C4-2B (cell line): ENCODE data around the gene AGBL1.

Experiments used
- H3K27ac ChIP-seq: fragments of 450-650 bp; 2 replicates; pipeline ENCODE4 v1.5.1; 2017
- ZFX ChIP-seq: fragments of 450-650 bp; IDR thresholded peaks from 2 replicates; pipeline ENCODE4 v1.6.1; 2017
- TF ChIP-seq, protein P1 (sequence below): fragments of 450-650 bp; conservative IDR thresholded peaks from 2 replicates; pipeline ENCODE4 v1.5.1; 2017; ENCODE audit warnings: mild to moderate bottlenecking

Gene AGBL1

DNA sequence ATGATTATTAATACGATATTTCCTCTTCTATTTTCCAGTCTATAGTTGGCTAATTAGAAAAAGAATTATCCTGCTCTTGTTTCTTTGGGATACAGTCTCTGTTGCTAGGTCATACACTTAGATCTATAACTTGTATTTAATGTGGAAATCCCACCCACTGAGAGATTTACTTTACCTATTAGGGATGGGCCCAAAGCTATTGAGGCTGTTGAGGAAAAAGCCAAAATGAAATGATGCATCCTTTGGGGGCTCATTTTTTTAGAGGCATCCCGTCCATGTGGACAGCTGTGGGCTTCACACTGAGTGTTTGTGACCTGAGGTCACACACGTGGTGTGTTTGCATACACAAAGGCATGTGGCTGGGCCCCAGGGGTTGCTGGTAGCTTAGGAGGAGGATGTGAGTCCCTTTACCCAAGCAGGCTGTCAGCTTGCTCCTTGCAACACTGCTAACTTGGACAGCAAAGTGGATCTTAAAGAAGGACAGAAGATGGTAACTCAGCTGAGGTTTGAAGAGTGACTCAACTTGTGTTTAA is 477.4 kb downstream of the AGBL1 start:
- TF ChIP-seq ZFX: no peak
- TF ChIP-seq, protein P1, sequence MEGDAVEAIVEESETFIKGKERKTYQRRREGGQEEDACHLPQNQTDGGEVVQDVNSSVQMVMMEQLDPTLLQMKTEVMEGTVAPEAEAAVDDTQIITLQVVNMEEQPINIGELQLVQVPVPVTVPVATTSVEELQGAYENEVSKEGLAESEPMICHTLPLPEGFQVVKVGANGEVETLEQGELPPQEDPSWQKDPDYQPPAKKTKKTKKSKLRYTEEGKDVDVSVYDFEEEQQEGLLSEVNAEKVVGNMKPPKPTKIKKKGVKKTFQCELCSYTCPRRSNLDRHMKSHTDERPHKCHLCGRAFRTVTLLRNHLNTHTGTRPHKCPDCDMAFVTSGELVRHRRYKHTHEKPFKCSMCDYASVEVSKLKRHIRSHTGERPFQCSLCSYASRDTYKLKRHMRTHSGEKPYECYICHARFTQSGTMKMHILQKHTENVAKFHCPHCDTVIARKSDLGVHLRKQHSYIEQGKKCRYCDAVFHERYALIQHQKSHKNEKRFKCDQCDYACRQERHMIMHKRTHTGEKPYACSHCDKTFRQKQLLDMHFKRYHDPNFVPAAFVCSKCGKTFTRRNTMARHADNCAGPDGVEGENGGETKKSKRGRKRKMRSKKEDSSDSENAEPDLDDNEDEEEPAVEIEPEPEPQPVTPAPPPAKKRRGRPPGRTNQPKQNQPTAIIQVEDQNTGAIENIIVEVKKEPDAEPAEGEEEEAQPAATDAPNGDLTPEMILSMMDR: no peak
- H3K27ac ChIP-seq: no peak overlapping the region

DNA sequence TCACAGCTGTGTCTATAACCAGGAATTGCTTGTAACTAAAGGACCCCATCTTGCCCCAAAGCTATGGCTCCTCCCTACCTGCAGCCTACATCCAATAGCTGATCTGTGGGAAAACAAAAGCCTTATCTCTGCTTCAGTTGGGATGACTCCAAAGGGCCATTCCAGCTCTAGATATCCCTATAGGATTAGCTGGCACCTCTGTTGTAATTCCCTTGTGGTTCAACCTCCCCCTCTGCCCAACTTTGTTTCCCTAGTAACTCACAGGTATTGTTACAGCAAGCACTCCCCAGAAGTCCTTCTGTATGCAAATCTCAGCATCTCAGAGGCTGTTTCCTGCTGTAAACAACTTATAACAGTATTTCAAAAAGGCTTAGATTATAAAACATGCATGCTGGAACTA is 478.6 kb downstream of the AGBL1 start:
- H3K27ac ChIP-seq: no peak overlapping the region
- no peak for TF ChIP-seq ZFX
- TF ChIP-seq, protein P1: no peak

DNA sequence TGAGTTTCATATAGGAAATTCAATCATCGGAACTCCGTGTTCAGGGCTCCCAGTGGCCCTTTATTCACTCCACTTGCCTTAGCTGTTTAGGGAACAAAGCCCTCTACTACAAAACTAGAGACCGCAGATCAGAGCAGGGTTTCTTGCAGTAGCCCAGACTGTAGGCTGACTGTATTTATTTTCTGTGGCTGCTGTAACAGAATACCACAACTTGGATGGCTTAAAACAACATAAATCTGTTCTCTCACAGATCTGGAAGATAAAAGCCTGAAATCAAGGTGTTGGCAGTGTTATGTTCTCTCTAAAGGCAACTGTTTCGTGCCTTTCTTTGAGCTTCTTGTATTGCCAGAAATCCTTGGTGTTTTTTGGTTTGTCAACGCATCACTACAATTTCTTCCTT is 479.0 kb downstream of the AGBL1 start:
- no peak overlapping the region for H3K27ac ChIP-seq
- no peak for TF ChIP-seq ZFX
- TF ChIP-seq, protein P1: no peak

DNA sequence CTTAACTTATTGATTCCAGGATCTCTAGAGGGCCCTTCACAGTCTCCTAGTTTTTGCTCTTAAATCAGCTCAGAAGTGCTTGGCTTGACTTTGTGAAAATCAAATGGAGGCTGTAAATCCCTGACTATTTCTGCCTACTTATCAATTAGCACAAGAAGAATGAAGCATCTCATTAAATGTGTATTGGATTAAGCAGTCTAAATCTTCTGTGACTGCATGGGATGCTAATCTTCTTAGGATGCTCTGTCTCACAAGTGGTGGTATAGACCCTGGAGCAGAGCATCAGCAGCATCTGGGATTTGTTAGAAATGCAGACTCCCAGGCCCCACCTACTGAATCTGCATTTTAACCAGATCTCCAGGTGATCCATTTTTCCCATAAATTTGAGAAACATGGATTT is 488.7 kb downstream of the AGBL1 start:
- TF ChIP-seq ZFX: no peak
- TF ChIP-seq, protein P1: no peak
- no peak overlapping the region for H3K27ac ChIP-seq

DNA sequence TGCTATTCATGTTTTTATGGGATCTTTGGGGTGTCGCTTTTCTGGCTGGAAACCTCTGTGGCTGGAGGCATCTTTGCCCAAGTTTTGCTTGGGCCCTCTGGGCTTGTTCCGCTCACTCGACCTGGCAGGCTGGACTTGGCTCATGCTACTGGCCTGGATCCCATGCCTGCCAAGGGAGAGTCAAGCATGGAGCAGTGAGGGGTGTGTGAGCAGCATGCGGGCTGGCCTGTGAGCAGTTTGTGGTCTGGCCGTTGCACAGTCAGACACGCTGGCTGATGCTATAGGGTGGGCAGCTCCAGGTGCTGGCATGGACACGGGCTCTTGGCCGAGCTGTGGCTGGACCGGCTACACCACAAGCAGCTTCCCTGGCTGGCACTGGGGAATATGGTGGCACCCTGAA is 491.1 kb downstream of the AGBL1 start:
- TF ChIP-seq, protein P1: no peak
- TF ChIP-seq ZFX: no peak
- no peak overlapping the region for H3K27ac ChIP-seq

DNA sequence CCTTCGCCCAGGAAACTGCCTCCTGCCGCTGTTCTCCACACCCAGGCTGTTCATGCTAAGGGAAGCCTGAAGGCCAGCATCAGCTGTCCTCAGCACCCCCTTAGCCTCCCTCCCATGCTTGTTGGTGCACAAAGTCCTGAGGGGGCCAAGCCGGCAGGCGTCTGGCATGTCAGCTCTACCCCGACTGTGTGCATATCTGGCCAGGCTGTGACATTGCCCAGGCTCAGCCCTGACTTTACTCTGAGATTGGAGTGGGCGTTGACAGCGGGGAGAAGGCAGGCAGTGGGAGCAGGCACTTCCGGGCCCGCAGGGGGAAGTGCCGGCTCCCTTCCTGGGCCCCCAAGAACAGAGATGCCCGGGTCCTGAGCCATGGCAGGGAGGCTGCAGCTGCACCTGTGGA is 492.2 kb downstream of the AGBL1 start:
- no peak for TF ChIP-seq ZFX
- TF ChIP-seq, protein P1: no peak
- no peak overlapping the region for H3K27ac ChIP-seq

DNA sequence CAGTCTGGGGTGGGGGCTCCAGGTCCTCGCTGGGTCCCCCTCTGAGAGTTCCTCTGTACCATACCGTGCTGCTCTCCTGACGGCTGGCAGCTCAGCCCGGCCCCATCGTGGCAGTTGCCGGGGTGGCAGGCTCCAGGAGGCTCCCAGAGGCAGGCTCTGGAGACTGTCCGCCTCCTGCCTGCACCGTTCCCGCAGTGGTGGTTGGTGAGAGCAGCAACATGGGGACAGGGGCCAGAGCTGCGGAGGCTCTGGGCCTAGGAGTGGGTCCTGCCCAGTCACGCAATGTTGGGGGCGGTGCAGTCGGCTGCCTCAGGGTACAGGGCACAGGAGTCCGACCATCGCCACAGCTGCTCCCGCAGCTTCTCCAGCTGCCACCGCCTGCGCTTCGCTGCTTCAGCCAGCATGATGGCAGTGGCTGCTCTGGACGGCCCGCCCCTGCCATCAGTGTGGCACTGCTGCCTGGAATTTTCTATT is 492.7 kb downstream of the AGBL1 start:
- TF ChIP-seq ZFX: no peak
- TF ChIP-seq, protein P1: no peak
- H3K27ac ChIP-seq: no peak overlapping the region
